Stomach smooth muscle (tissue), 2 donors: ENCODE measurements around the gene BIRC7.

ENCODE experiments used
- H3K27ac ChIP-seq: one replicate; pipeline ENCODE4 v1.7.0; 2013; ENCODE audit warnings: mild to moderate bottlenecking, low read length, inconsistent platforms
- H3K27me3 ChIP-seq, 2 donors: one replicate each; pipeline ENCODE4 v1.7.0; 2013; ENCODE audit warnings: low read length in 2 of 2; ENCODE audit not compliant: insufficient read depth in 2 of 2, control insufficient read depth in 1 of 2
- H3K36me3 ChIP-seq, 2 donors: one replicate each; pipeline ENCODE4 v1.7.0; 2013; ENCODE audit warnings: low read length in 2 of 2; ENCODE audit not compliant: control insufficient read depth in 2 of 2, insufficient read depth in 2 of 2
- H3K4me1 ChIP-seq: one replicate; pipeline ENCODE4 v1.7.0; 2013; ENCODE audit warnings: low read length; ENCODE audit not compliant: control insufficient read depth, insufficient read depth
- H3K4me3 ChIP-seq, 2 donors: one replicate each; pipeline ENCODE4 v1.7.0; 2013; ENCODE audit warnings: low read length in 2 of 2
- H3K9ac ChIP-seq, 2 donors: one replicate each; pipeline ENCODE4 v1.7.0; 2013; ENCODE audit warnings: low read length in 2 of 2, mild to moderate bottlenecking in 1 of 2
- H3K9me3 ChIP-seq, 2 donors: one replicate each; pipeline ENCODE4 v1.7.0; 2013; ENCODE audit warnings: low read length in 2 of 2; ENCODE audit not compliant: control insufficient read depth in 2 of 2
- donor health status: healthy.
- donor health status: Pancreatic carcinoma.

Gene BIRC7

DNA sequence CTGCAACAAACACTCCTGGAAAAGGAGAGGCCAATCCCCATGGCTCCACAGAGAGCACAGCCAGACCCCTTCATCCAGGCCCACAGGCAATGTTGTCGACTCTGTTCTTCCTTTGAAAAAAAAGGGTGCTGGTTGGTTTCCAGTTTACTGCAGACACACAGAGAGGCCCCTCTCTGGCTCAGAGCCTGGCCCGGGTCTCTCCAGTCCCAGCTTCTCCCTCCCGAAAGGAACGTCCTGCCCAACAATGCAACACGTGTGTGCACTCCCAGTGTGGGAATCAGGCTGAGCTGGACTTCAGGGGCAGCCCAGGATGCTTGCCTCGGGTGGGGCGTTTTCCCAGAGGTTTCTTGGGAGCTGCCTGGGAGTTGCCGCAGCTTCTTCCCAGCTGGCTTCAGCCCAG, 23.1 kb downstream of the BIRC7 start:
- Histone ChIP-seq H3K27me3 (peaks cover 29 to 34% of the 10 kb centered on the region in 2 donors), H3K4me3 (no peak overlapping the region)

DNA sequence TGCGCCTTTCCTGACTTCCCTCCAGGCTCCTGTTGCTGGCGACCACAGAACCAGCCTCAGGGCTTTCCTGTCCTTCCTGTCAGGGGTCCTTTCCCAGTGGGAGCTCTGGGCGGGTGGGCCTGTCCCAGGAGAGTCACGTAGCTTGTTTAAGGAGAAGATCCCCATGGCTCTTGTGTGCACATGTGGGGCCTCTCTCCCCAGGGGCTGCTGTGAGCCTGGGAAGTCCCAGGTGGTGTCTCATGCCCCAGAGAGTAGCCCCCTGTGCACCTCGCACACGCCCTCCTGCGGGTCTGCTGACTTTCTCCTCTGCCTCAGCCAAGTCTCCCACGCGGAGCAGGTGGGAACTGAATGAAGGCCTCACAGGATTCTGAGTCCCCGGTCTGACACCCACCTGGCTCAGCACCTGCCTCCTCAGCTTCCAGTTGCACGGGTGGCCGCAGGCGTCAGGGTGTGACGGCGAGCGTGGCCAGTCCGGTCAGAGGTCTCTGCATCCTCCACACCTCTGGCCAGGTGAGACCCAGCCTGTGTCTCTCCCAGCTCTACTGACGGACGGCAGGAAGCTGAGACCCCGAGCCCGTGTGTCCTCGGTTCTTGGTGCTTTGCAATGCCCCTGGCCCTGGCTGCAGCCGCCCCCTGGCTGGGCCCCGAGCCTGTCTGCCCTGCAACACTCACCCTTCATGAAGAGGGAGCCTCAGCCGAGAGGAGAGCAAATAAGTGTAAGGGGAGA, 24.2 kb downstream of the BIRC7 start:
- H3K9me3 ChIP-seq, result no peaks in the 10 kb centered on the region
- peaks cover 25 to 39% of the 10 kb centered on the region in 2 donors for H3K27me3 ChIP-seq
- H3K4me3 ChIP-seq, result no peak overlapping the region
- no peak overlapping the region for H3K27ac ChIP-seq
- H3K4me1 ChIP-seq, result no peaks in the 10 kb centered on the region
- H3K9ac ChIP-seq, result no peak overlapping the region
- H3K36me3 ChIP-seq, result no peaks in the 10 kb centered on the region

More for the DNA sequence above, 23.1 kb downstream of the BIRC7 start:
- H3K9me3 ChIP-seq, result no peaks in the 10 kb centered on the region
- no peak overlapping the region for H3K27ac ChIP-seq
- peaks cover 6% of the 10 kb centered on the region for H3K4me1 ChIP-seq
- H3K9ac ChIP-seq, result no peak overlapping the region
- H3K36me3 ChIP-seq, result no peaks in the 10 kb centered on the region

DNA sequence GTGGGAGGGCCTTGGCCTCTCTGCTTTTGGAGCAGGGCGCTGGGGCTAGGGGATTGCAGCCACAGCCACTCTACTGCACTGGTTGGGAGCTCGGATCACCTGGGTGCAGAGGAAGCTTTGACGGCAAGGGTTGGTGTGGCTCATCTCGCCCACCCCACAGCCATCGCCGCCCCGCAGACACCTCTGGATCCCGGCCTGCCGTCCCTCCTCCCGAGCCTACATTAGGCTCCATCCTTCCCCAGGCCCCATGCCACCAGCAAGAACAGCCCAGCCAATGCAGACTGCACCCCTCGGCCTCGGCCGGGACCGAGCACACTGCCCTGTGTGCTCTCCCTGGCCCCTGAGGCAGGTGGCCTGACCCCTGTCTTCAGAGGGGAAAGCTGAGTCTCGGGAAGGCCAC, 24.8 kb downstream of the BIRC7 start:
- H3K27ac ChIP-seq, result no peak overlapping the region
- H3K9ac ChIP-seq, result no peak overlapping the region

DNA sequence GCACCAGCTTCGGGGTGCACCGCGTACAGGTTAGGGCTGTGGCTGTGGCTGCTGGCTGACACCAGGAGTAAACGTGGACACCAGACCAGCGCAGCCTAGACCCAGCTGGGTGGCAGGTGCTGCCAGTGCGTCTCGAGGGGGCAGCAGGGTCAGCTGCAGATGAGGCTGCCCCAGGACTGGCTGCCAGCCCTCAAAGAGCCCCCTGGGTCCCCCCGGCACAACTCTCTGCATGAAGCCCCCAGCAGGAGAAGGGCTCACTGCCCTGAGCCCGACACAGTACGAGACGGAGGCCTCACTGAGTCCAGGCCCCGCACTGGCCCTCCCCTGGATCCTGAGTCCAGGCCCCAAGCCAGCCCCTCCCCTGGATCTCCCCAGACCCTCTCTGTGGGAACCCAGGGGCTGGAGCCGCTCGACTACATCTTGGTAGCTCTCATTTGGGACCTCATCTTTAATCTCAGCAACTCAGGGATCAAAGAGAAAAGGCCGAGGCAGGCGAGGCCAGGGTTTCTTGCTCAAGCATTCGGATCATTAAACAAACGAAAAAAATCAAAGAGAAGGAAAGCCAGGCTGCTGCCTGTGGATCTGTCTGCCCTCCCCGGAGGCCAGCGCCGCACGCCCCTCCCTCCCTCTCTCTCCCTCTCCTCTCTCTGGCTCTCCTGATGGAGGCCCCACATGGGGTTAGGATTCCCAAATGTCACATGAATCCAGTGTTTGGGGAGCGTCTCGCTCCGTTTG, 25.5 kb downstream of the BIRC7 start:
- no peaks in the 10 kb centered on the region for H3K36me3 ChIP-seq
- no peak overlapping the region for H3K4me3 ChIP-seq
- no peak overlapping the region for H3K9ac ChIP-seq
- no peak overlapping the region for H3K27ac ChIP-seq
- H3K4me1 ChIP-seq, result no peaks in the 10 kb centered on the region
- no peaks in the 10 kb centered on the region for H3K9me3 ChIP-seq
- H3K27me3 ChIP-seq, result peaks cover 13 to 35% of the 10 kb centered on the region in 2 donors

More for the DNA sequence above, 24.8 kb downstream of the BIRC7 start:
- Histone ChIP-seq H3K4me3 (no peak overlapping the region), H3K27me3 (peaks cover 18 to 33% of the 10 kb centered on the region in 2 donors), H3K36me3 (no peaks in the 10 kb centered on the region), H3K9me3 (no peaks in the 10 kb centered on the region), H3K4me1 (no peaks in the 10 kb centered on the region)

DNA sequence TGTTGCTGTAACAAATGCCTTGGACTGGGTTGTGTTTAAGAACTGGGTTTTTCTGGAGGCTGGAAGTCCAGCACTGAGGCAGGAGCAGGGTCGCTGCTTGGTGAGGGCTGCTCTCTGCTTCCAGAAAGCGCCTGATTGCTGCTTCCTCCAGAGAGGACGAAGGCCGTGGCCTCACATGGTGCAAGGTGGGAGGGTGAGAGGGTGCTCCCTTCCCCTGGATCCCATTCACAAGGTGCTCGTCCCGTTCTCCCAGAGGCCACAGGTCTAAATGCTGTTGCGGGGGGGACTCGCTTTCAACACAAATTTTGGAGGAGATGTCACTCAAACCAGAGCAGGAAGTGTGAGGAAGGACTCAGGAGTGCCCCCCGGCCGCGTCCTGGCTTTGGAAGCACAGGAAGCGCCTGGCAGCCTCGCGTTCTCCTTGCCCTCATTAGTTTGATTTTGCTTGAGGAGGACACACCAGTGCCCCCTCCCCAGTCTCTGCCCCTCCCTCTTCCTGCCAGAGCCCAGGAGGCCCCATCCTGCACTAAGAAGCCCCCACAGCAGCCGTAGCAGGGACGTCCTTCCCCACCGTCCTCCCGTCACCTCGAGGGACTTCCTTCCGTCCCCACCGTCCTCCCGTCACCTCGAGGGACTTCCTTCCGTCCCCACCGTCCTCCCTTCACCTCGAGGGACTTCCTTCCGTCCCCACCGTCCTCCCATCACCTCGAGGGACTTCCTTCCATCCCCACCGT, 26.3 kb downstream of the BIRC7 start:
- Histone ChIP-seq H3K9me3 (no peaks in the 10 kb centered on the region), H3K36me3 (no peaks in the 10 kb centered on the region), H3K4me3 (no peak overlapping the region), H3K27ac (no peak overlapping the region), H3K4me1 (no peaks in the 10 kb centered on the region), H3K9ac (no peak overlapping the region), H3K27me3 (peaks cover 13 to 35% of the 10 kb centered on the region in 2 donors)

DNA sequence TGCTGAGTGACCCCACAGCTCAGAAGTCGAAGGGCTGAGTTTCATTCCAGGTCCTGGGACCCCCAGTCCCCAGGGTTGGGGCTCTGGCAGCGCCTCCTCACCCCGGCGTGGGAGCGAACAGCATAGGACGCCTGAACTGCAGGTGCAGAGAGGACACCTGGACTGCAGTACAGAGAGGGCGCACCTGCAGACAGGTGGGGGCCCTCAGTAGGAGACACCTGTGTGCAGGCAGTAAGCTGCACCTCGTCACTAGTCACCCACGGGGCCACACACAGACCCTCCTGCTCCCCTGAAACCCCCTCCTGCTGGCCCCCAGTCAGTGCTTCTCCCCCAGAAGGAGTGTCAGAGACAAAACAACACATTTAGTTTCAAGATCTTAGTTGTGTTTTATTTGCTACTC, 27.1 kb downstream of the BIRC7 start:
- H3K9me3 ChIP-seq, result no peaks in the 10 kb centered on the region
- H3K27ac ChIP-seq, result no peak overlapping the region
- H3K36me3 ChIP-seq, result no peaks in the 10 kb centered on the region
- no peaks in the 10 kb centered on the region for H3K4me1 ChIP-seq
- H3K4me3 ChIP-seq, result no peak overlapping the region
- no peak overlapping the region for H3K9ac ChIP-seq
- H3K27me3 ChIP-seq, result peaks cover 18 to 34% of the 10 kb centered on the region in 2 donors

DNA sequence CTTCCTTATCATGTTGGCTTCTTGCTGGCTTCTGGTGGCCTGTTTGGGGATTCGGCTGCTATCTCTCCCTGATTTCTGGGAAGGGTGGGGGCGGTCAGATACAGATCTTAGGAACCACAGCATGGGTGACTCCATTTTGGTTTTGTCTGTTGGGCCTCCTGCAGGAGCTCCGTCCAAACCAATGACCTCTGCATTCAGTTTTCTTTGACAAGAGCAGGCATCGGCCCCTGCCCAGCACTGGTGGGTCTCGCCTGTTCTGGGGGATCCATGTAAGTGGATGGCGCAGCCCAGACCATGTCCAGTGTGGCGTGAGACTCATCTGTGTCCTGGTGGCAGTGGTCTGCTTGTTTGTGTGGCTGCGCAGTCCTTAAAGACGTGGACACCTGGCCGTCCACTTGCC, 28.3 kb downstream of the BIRC7 start:
- Histone ChIP-seq H3K27ac (no peak overlapping the region), H3K36me3 (no peaks in the 10 kb centered on the region), H3K9me3 (no peaks in the 10 kb centered on the region), H3K27me3 (peaks cover 20 to 33% of the 10 kb centered on the region in 2 donors), H3K4me3 (no peak overlapping the region), H3K4me1 (no peaks in the 10 kb centered on the region), H3K9ac (no peak overlapping the region)

DNA sequence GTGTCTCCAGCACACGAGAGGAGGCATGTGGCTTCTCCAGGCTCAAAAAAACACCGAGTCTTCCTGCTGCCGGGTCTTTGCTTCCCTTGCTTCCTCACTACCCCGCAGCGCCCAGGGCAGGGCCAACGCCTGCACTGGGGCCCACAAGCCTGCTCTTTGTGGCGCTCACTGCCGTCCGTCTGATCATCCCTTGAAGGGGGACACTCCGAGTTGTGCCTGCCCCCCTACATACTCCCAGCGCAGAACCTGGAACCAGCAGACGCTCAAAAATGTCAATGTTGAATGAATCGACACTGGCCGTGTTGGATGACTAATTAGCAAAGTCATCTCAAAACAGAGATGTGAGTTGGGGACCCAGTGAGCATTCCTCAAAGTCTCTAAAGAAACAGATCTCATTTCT, 28.8 kb downstream of the BIRC7 start:
- H3K9me3 ChIP-seq, result no peaks in the 10 kb centered on the region
- H3K27ac ChIP-seq, result no peak overlapping the region
- peaks cover 20 to 30% of the 10 kb centered on the region in 2 donors for H3K27me3 ChIP-seq
- H3K9ac ChIP-seq, result no peak overlapping the region
- no peak overlapping the region for H3K4me3 ChIP-seq
- H3K36me3 ChIP-seq, result no peaks in the 10 kb centered on the region
- H3K4me1 ChIP-seq, result no peaks in the 10 kb centered on the region

DNA sequence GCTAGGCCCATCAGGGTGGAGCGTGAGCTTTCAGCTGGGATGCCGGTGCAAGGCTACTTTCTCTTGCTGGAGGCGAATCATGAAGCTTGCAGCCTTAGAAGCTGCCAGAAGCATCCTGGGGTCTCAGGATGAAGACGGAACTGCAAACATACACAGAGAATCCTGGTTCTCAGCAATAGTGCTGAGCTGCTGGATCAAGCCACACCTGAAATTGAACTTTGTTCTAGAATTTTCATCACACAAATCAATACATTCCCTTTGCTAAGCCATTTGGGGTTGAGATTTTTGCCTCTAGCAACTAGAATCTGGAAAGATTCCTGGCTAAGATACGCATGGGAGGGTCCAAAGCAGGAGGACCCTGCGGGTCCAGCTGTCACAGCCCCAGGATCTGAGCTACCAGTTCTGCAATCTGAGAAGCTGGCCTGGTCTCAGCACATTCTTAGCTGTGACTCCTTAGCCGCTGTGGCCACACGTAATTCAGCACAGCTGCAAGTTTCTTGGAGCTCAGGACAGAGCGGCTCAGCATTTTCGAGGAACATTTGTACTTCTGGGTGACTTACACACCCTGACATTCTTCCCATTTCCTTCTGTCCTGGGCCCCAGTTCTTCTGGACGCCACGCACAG, 30.3 kb downstream of the BIRC7 start:
- Histone ChIP-seq H3K27me3 (peaks cover 20 to 26% of the 10 kb centered on the region in 2 donors), H3K9me3 (no peaks in the 10 kb centered on the region), H3K9ac (no peak overlapping the region), H3K4me1 (no peaks in the 10 kb centered on the region), H3K27ac (no peak overlapping the region), H3K36me3 (no peaks in the 10 kb centered on the region), H3K4me3 (no peak overlapping the region)

DNA sequence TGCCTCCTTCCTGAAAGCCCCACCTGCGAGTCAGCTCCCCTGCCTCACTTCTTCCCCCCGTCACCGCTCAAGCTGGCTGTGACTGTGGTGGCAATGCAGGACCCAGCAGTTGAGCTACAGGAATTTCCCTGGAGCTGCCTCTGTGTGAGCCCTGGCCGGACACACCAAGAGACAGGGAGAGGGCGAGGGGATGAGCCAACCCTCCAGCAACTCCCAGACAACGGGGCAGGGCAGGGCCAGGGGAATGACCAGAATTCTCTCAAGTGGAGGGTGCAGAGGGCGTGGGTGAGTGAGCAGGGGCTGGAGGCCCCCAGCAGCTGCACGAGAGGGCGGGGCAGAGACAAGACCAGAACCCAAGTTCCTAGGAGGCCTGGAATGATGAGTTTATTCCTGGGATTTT, 32.0 kb downstream of the BIRC7 start:
- H3K27me3 ChIP-seq, result peaks cover 11 to 23% of the 10 kb centered on the region in 2 donors
- peaks cover 5% of the 10 kb centered on the region for H3K4me1 ChIP-seq
- H3K9me3 ChIP-seq, result no peaks in the 10 kb centered on the region
- no peaks in the 10 kb centered on the region for H3K36me3 ChIP-seq
- no peak overlapping the region for H3K4me3 ChIP-seq
- no peak overlapping the region for H3K9ac ChIP-seq
- H3K27ac ChIP-seq, result no peak overlapping the region
